GM23338 (cell line): ENCODE data around the gene KIF22. TPM values are rescaled to one million over a fixed set of nuclear protein-coding genes. Genes with fewer than 3 reads are reported as not detected.

Experiments
- ATAC-seq: fragments of 200-7000 bp; cut with Tn5 transposase; 3 replicates; pipeline ENCODE4 v1.9.1; 2020
- DNase-seq: peaks from one replicate; pipeline ENCODE4 v3.0.0-alpha.2; 2015; ENCODE audit warnings: low spot score
- H2AFZ ChIP-seq: fragments of 200-600 bp; sonication (generic); 2 replicates; pipeline ENCODE4 v1.8.0; 2016; ENCODE audit warnings: antibody characterized with exemption, mild to moderate bottlenecking, moderate library complexity
- H3F3A ChIP-seq: fragments of 200-600 bp; sonication (generic); replicated peaks from 2 replicates; pipeline ENCODE4 v1.8.0; 2017; ENCODE audit warnings: antibody characterized with exemption, mixed run types, low read depth
- H3K27ac ChIP-seq: fragments of 200-600 bp; sonication (generic); 2 replicates; pipeline ENCODE4 v1.6.1; 2016; ENCODE audit warnings: low read depth
- H3K27me3 ChIP-seq: fragments of 200-600 bp; sonication (generic); 2 replicates; pipeline ENCODE4 v1.8.0; 2016; ENCODE audit warnings: mild to moderate bottlenecking, mixed run types, moderate library complexity; ENCODE audit not compliant: insufficient read depth
- H3K36me3 ChIP-seq: fragments of 200-600 bp; sonication (generic); 2 replicates; pipeline ENCODE4 v1.8.0; 2016; ENCODE audit warnings: mild to moderate bottlenecking; ENCODE audit not compliant: insufficient read depth
- H3K4me1 ChIP-seq: fragments of 200-600 bp; sonication (generic); 2 replicates; pipeline ENCODE4 v1.8.0; 2016; ENCODE audit warnings: mild to moderate bottlenecking, moderate library complexity; ENCODE audit not compliant: insufficient read depth
- H3K4me2 ChIP-seq: fragments of 200-600 bp; sonication (generic); 2 replicates; pipeline ENCODE4 v1.7.1; 2017; ENCODE audit warnings: mixed run types
- H3K4me3 ChIP-seq: fragments of 200-600 bp; sonication (generic); 2 replicates; pipeline ENCODE4 v1.6.1; 2016; ENCODE audit warnings: mixed run types
- H3K79me2 ChIP-seq: fragments of 200-600 bp; sonication (generic); replicated peaks from 2 replicates; pipeline ENCODE4 v1.8.0; 2017; ENCODE audit warnings: mild to moderate bottlenecking; ENCODE audit not compliant: insufficient read depth
- H3K9me2 ChIP-seq: fragments of 200-600 bp; sonication (generic); 2 replicates; pipeline ENCODE4 v1.8.0; 2017; ENCODE audit not compliant: insufficient read depth
- H4K20me1 ChIP-seq: fragments of 200-600 bp; sonication (generic); replicated peaks from 2 replicates; pipeline ENCODE4 v1.8.0; 2017; ENCODE audit warnings: mild to moderate bottlenecking; ENCODE audit not compliant: insufficient read depth
- H3K27ac Mint-ChIP-seq: 2 replicates; pipeline ENCODE4 v1.8.0; 2020; ENCODE audit warnings: inconsistent platforms, mild to moderate bottlenecking, moderate library complexity, mixed read lengths
- H3K27me3 Mint-ChIP-seq: 3 replicates; pipeline ENCODE4 v1.8.0; 2022; ENCODE audit warnings: low read depth, mild to moderate bottlenecking, moderate library complexity, mixed read lengths, inconsistent platforms; ENCODE audit not compliant: insufficient read depth, poor library complexity
- H3K36me3 Mint-ChIP-seq: 3 replicates; pipeline ENCODE4 v1.8.0; 2021; ENCODE audit warnings: low read depth, mild to moderate bottlenecking, inconsistent platforms, moderate library complexity, mixed read lengths
- H3K4me1 Mint-ChIP-seq: 3 replicates; pipeline ENCODE4 v1.8.0; 2020; ENCODE audit warnings: mild to moderate bottlenecking, inconsistent platforms, mixed read lengths
- H3K4me3 Mint-ChIP-seq: 3 replicates; pipeline ENCODE4 v1.8.0; 2021; ENCODE audit warnings: moderate library complexity, mild to moderate bottlenecking, inconsistent platforms, mixed read lengths
- H3K9me3 Mint-ChIP-seq: 3 replicates; pipeline ENCODE4 v1.8.0; 2020; ENCODE audit warnings: moderate library complexity, mild to moderate bottlenecking, inconsistent platforms, mixed read lengths
- CREB1 ChIP-seq: fragments of 250-450 bp; sonication (Bioruptor Pico); IDR thresholded peaks from 2 replicates; pipeline ENCODE4 v1.5.0; 2020; ENCODE audit warnings: low read depth, mild to moderate bottlenecking, moderate library complexity
- CTCF ChIP-seq, 2 experiments: fragments of 200-600 bp in 1 of 2; sonication (generic) in 1 of 2; conservative IDR thresholded peaks; 2 replicates each; pipeline versions ENCODE4 v1.5.1 to v1.6.1; 2016 to 2017; ENCODE audit warnings: antibody characterized with exemption in 2 of 2, low read depth in 2 of 2, mild to moderate bottlenecking in 2 of 2, moderate library complexity in 1 of 2
- JUNB ChIP-seq: IDR thresholded peaks from one replicate; pipeline ENCODE4 v1.6.1; 2016; ENCODE audit warnings: antibody characterized with exemption; ENCODE audit not compliant: unreplicated experiment
- POLR2AphosphoS5 ChIP-seq: IDR thresholded peaks from 2 replicates; pipeline ENCODE4 v1.6.1; 2016; ENCODE audit warnings: antibody characterized with exemption, low read depth
- STAT1 ChIP-seq: IDR thresholded peaks from one replicate; pipeline ENCODE4 v1.6.1; 2016; ENCODE audit warnings: antibody characterized with exemption; ENCODE audit not compliant: unreplicated experiment
- ZNF331 ChIP-seq: fragments of 250-450 bp; sonication (Bioruptor Pico); IDR thresholded peaks from 2 replicates; pipeline ENCODE4 v1.5.0; 2020; ENCODE audit warnings: low read depth, mild to moderate bottlenecking, moderate library complexity
- ZNF462 ChIP-seq: fragments of 250-450 bp; sonication (Bioruptor Pico); IDR thresholded peaks from 2 replicates; pipeline ENCODE4 v1.5.0; 2020; ENCODE audit warnings: mild to moderate bottlenecking, moderate library complexity
- polyA plus RNA-seq: library from polyadenylated mRNA; unstranded; fragments of >200 nt; fragmentation: Nextera tagmentation; extraction: Ambion mirVana; gene quantifications from 2 replicates; pipeline ENCODE4 v1.2.1, GENCODE V29; 2016
- total RNA-seq: library from RNA; depleted of rRNA; stranded (reverse); fragments of >200 nt; shearing (Covaris generic); gene quantifications from 2 replicates; pipeline ENCODE4 v1.2.3, GENCODE V29; 2014

KIF22 gene
- total and polyA plus RNA-seq, 2 experiments from 2014 or later = 110 to 192 TPM

- Mint-ChIP-seq H3K27ac (peak overlapping the region; percentile 98), H3K4me1 (peaks cover 14% of the 10 kb centered on the region), H3K36me3 (peaks cover 24% of the 10 kb centered on the region), H3K9me3 (no peaks in the 10 kb centered on the region), H3K4me3 (peak overlapping the region; percentile 99), H3K27me3 (peaks cover 15% of the 10 kb centered on the region)
- Histone ChIP-seq H3K79me2 (peaks cover 56% of the 10 kb centered on the region), H2AFZ (peak overlapping the region; percentile 88), H3K4me3 (peak overlapping the region; percentile 95), H3K4me1 (peaks cover 7% of the 10 kb centered on the region; the same call in 1 of the 2 replicates), H3K27me3 (no peaks in the 10 kb centered on the region), H3F3A (peaks cover 20% of the 10 kb centered on the region; the same call in 1 of the 2 replicates), H3K27ac (peak overlapping the region; percentile 84; the same call in 1 of the 2 replicates), H3K9me2 (no peaks in the 10 kb centered on the region), H3K4me2 (peak overlapping the region; percentile 98), H3K36me3 (no peaks in the 10 kb centered on the region), H4K20me1 (peaks cover 44% of the 10 kb centered on the region)
- DNase-seq = no peak
- TF ChIP-seq CTCF (conservative IDR thresholded peaks at IDR 0.05; ENCODE audit: low read depth in 2 of 2) (no peak), CREB1 (CRISPR knock-in tag) (no peak), STAT1 (no peak), ZNF331 (CRISPR knock-in tag) (no peak), JUNB (no peak), POLR2AphosphoS5 (no peak), ZNF462 (no peak)
- peak; percentile 48 for ATAC-seq
These were observed 646 bp downstream of the KIF22 start for GRCh38 chr16:29790949-29791844.
